RWPE1 (cell line): Measurements from ENCODE around the gene RARG.

Source experiments
- CTCF ChIA-PET: fragments of 350-600 bp; sonication (Branson Sonifier 250); formaldehyde crosslinking; extraction: SDS; loops from one replicate; lab custom pipeline; 2021; lab: Yijun Ruan, JAX
- POLR2A ChIA-PET: fragments of 400-600 bp; formaldehyde crosslinking; extraction: SDS; loops from one replicate; lab custom pipeline; 2020; ENCODE audit warnings: antibody characterized with exemption; ENCODE audit not compliant: low non-redundant PET; lab: Yijun Ruan, JAX
- DNase-seq: peaks from one replicate; pipeline ENCODE4 v3.0.0; 2012; ENCODE audit warnings: low spot score
- H3K27ac ChIP-seq: fragments of 450-650 bp; 2 replicates; pipeline ENCODE4 v1.5.1; 2017
- CTCF ChIP-seq: fragments of 450-650 bp; conservative IDR thresholded peaks from 2 replicates; pipeline ENCODE4 v1.5.1; 2017; ENCODE audit warnings: low read depth, mild to moderate bottlenecking

Gene RARG

GRCh38 chr12:53161119-53161911 is 70.7 kb downstream of the RARG start:
- TF ChIP-seq CTCF, result no peak
- POLR2A ChIA-PET, result interaction anchor here (0.6 kb wide), 1 partner anchor 34 kb away, joined by 4 read pairs; no protein-coding TSS in a partner anchor
- no peak for DNase-seq
- H3K27ac ChIP-seq, result no peak overlapping the region
- CTCF ChIA-PET, result interaction anchor here (1.1 to 1.4 kb wide), 3 partner anchors 14 to 160 kb away, joined by 3 to 5 read pairs (median 4); partner anchors contain the start of gene AAAS

- H3K27ac ChIP-seq, result no peak overlapping the region; the same call in 1 of the 2 replicates
- ChIA-PET CTCF (interaction anchor here (0.6 to 1.4 kb wide), 6 partner anchors 14 to 161 kb away, joined by 3 to 5 read pairs (median 4); partner anchors contain the start of gene AAAS), POLR2A (interaction anchor here (0.6 kb wide), 1 partner anchor 34 kb away, joined by 4 read pairs; no protein-coding TSS in a partner anchor)
- no peak for TF ChIP-seq CTCF
- DNase-seq, result no peak
Measured at GRCh38 chr12:53160673-53161072, 71.3 kb downstream of the RARG start.
